GM23338 (cell line): Measurements from ENCODE around the gene HTD2. TPM values are rescaled to one million over a fixed set of nuclear protein-coding genes. Genes with fewer than 3 reads are reported as not detected.

Experiments
- ATAC-seq: fragments of 200-7000 bp; cut with Tn5 transposase; 3 replicates; pipeline ENCODE4 v1.9.1; 2020
- DNase-seq: peaks from one replicate; pipeline ENCODE4 v3.0.0-alpha.2; 2015; ENCODE audit warnings: low spot score
- H2AFZ ChIP-seq: fragments of 200-600 bp; sonication (generic); 2 replicates; pipeline ENCODE4 v1.8.0; 2016; ENCODE audit warnings: antibody characterized with exemption, mild to moderate bottlenecking, moderate library complexity
- H3F3A ChIP-seq: fragments of 200-600 bp; sonication (generic); replicated peaks from 2 replicates; pipeline ENCODE4 v1.8.0; 2017; ENCODE audit warnings: antibody characterized with exemption, mixed run types, low read depth
- H3K27ac ChIP-seq: fragments of 200-600 bp; sonication (generic); 2 replicates; pipeline ENCODE4 v1.6.1; 2016; ENCODE audit warnings: low read depth
- H3K27me3 ChIP-seq: fragments of 200-600 bp; sonication (generic); 2 replicates; pipeline ENCODE4 v1.8.0; 2016; ENCODE audit warnings: mild to moderate bottlenecking, mixed run types, moderate library complexity; ENCODE audit not compliant: insufficient read depth
- H3K36me3 ChIP-seq: fragments of 200-600 bp; sonication (generic); 2 replicates; pipeline ENCODE4 v1.8.0; 2016; ENCODE audit warnings: mild to moderate bottlenecking; ENCODE audit not compliant: insufficient read depth
- H3K4me1 ChIP-seq: fragments of 200-600 bp; sonication (generic); 2 replicates; pipeline ENCODE4 v1.8.0; 2016; ENCODE audit warnings: mild to moderate bottlenecking, moderate library complexity; ENCODE audit not compliant: insufficient read depth
- H3K4me2 ChIP-seq: fragments of 200-600 bp; sonication (generic); 2 replicates; pipeline ENCODE4 v1.7.1; 2017; ENCODE audit warnings: mixed run types
- H3K4me3 ChIP-seq: fragments of 200-600 bp; sonication (generic); 2 replicates; pipeline ENCODE4 v1.6.1; 2016; ENCODE audit warnings: mixed run types
- H3K79me2 ChIP-seq: fragments of 200-600 bp; sonication (generic); replicated peaks from 2 replicates; pipeline ENCODE4 v1.8.0; 2017; ENCODE audit warnings: mild to moderate bottlenecking; ENCODE audit not compliant: insufficient read depth
- H3K9me2 ChIP-seq: fragments of 200-600 bp; sonication (generic); 2 replicates; pipeline ENCODE4 v1.8.0; 2017; ENCODE audit not compliant: insufficient read depth
- H4K20me1 ChIP-seq: fragments of 200-600 bp; sonication (generic); replicated peaks from 2 replicates; pipeline ENCODE4 v1.8.0; 2017; ENCODE audit warnings: mild to moderate bottlenecking; ENCODE audit not compliant: insufficient read depth
- H3K27ac Mint-ChIP-seq: 2 replicates; pipeline ENCODE4 v1.8.0; 2020; ENCODE audit warnings: inconsistent platforms, mild to moderate bottlenecking, moderate library complexity, mixed read lengths
- H3K27me3 Mint-ChIP-seq: 3 replicates; pipeline ENCODE4 v1.8.0; 2022; ENCODE audit warnings: low read depth, mild to moderate bottlenecking, moderate library complexity, mixed read lengths, inconsistent platforms; ENCODE audit not compliant: insufficient read depth, poor library complexity
- H3K36me3 Mint-ChIP-seq: 3 replicates; pipeline ENCODE4 v1.8.0; 2021; ENCODE audit warnings: low read depth, mild to moderate bottlenecking, inconsistent platforms, moderate library complexity, mixed read lengths
- H3K4me1 Mint-ChIP-seq: 3 replicates; pipeline ENCODE4 v1.8.0; 2020; ENCODE audit warnings: mild to moderate bottlenecking, inconsistent platforms, mixed read lengths
- H3K4me3 Mint-ChIP-seq: 3 replicates; pipeline ENCODE4 v1.8.0; 2021; ENCODE audit warnings: moderate library complexity, mild to moderate bottlenecking, inconsistent platforms, mixed read lengths
- H3K9me3 Mint-ChIP-seq: 3 replicates; pipeline ENCODE4 v1.8.0; 2020; ENCODE audit warnings: moderate library complexity, mild to moderate bottlenecking, inconsistent platforms, mixed read lengths
- CREB1 ChIP-seq: fragments of 250-450 bp; sonication (Bioruptor Pico); IDR thresholded peaks from 2 replicates; pipeline ENCODE4 v1.5.0; 2020; ENCODE audit warnings: low read depth, mild to moderate bottlenecking, moderate library complexity
- CTCF ChIP-seq, 2 experiments: fragments of 200-600 bp in 1 of 2; sonication (generic) in 1 of 2; conservative IDR thresholded peaks; 2 replicates each; pipeline versions ENCODE4 v1.5.1 to v1.6.1; 2016 to 2017; ENCODE audit warnings: antibody characterized with exemption in 2 of 2, low read depth in 2 of 2, mild to moderate bottlenecking in 2 of 2, moderate library complexity in 1 of 2
- EZH2 ChIP-seq: fragments of 200-600 bp; sonication (generic); IDR thresholded peaks from one replicate; pipeline ENCODE4 v1.8.0; 2017; ENCODE audit warnings: antibody characterized with exemption, mild to moderate bottlenecking, low read depth; ENCODE audit not compliant: unreplicated experiment
- EZH2phosphoT487 ChIP-seq: fragments of 200-600 bp; sonication (generic); IDR thresholded peaks from one replicate; pipeline ENCODE4 v1.8.1; 2018; ENCODE audit warnings: antibody characterized with exemption; ENCODE audit not compliant: unreplicated experiment
- JUNB ChIP-seq: IDR thresholded peaks from one replicate; pipeline ENCODE4 v1.6.1; 2016; ENCODE audit warnings: antibody characterized with exemption; ENCODE audit not compliant: unreplicated experiment
- NANOG ChIP-seq: IDR thresholded peaks from 2 replicates; pipeline ENCODE4 v1.6.1; 2016; ENCODE audit warnings: antibody characterized with exemption, borderline replicate concordance
- POLR2AphosphoS5 ChIP-seq: IDR thresholded peaks from 2 replicates; pipeline ENCODE4 v1.6.1; 2016; ENCODE audit warnings: antibody characterized with exemption, low read depth
- REST ChIP-seq: IDR thresholded peaks from one replicate; pipeline ENCODE4 v1.6.1; 2018; ENCODE audit warnings: antibody characterized with exemption; ENCODE audit not compliant: unreplicated experiment
- STAT1 ChIP-seq: IDR thresholded peaks from one replicate; pipeline ENCODE4 v1.6.1; 2016; ENCODE audit warnings: antibody characterized with exemption; ENCODE audit not compliant: unreplicated experiment
- ZNF114 ChIP-seq: fragments of 250-450 bp; sonication (Bioruptor Pico); IDR thresholded peaks from 2 replicates; pipeline ENCODE4 v1.5.0; 2020; ENCODE audit warnings: mild to moderate bottlenecking, moderate library complexity
- ZNF331 ChIP-seq: fragments of 250-450 bp; sonication (Bioruptor Pico); IDR thresholded peaks from 2 replicates; pipeline ENCODE4 v1.5.0; 2020; ENCODE audit warnings: low read depth, mild to moderate bottlenecking, moderate library complexity
- polyA plus RNA-seq: library from polyadenylated mRNA; unstranded; fragments of >200 nt; fragmentation: Nextera tagmentation; extraction: Ambion mirVana; gene quantifications from 2 replicates; pipeline ENCODE4 v1.2.1, GENCODE V29; 2016
- total RNA-seq: library from RNA; depleted of rRNA; stranded (reverse); fragments of >200 nt; shearing (Covaris generic); gene quantifications from 2 replicates; pipeline ENCODE4 v1.2.3, GENCODE V29; 2014
- TF ChIP-seq, protein P1 (sequence below): fragments of 250-450 bp; sonication (Bioruptor Pico); IDR thresholded peaks from 2 replicates; pipeline ENCODE4 v1.5.0; 2020; ENCODE audit warnings: mild to moderate bottlenecking, moderate library complexity
- TF ChIP-seq, protein P2 (sequence below): IDR thresholded peaks from 2 replicates; pipeline ENCODE4 v1.6.1; 2016; ENCODE audit warnings: antibody characterized with exemption

HTD2 gene
- total and polyA plus RNA-seq, 2 experiments from 2014 or later, result 19.3 to 24.2 TPM

- peaks cover 7% of the 10 kb centered on the region for H3K4me1 Mint-ChIP-seq
- Histone ChIP-seq H2AFZ (no peak overlapping the region), H3F3A (no peaks in the 10 kb centered on the region), H3K4me3 (no peak overlapping the region), H3K27ac (no peak overlapping the region), H3K36me3 (no peaks in the 10 kb centered on the region), H3K27me3 (0 out of 2 replicates have a peak, but pooled peaks cover 3% of the 10 kb centered on the region), H3K79me2 (no peaks in the 10 kb centered on the region), H3K4me2 (no peak overlapping the region), H3K4me1 (0 out of 2 replicates have a peak, but pooled peaks cover 3% of the 10 kb centered on the region), H3K9me2 (no peaks in the 10 kb centered on the region), H4K20me1 (no peaks in the 10 kb centered on the region)
- no peaks in the 10 kb centered on the region for H3K9me3 Mint-ChIP-seq
- H3K4me3 Mint-ChIP-seq, result no peak overlapping the region
- no peak for TF ChIP-seq NANOG
- TF ChIP-seq EZH2phosphoT487, result no peak
- no peak for TF ChIP-seq STAT1
- TF ChIP-seq CREB1, result no peak
- TF ChIP-seq, protein P1, sequence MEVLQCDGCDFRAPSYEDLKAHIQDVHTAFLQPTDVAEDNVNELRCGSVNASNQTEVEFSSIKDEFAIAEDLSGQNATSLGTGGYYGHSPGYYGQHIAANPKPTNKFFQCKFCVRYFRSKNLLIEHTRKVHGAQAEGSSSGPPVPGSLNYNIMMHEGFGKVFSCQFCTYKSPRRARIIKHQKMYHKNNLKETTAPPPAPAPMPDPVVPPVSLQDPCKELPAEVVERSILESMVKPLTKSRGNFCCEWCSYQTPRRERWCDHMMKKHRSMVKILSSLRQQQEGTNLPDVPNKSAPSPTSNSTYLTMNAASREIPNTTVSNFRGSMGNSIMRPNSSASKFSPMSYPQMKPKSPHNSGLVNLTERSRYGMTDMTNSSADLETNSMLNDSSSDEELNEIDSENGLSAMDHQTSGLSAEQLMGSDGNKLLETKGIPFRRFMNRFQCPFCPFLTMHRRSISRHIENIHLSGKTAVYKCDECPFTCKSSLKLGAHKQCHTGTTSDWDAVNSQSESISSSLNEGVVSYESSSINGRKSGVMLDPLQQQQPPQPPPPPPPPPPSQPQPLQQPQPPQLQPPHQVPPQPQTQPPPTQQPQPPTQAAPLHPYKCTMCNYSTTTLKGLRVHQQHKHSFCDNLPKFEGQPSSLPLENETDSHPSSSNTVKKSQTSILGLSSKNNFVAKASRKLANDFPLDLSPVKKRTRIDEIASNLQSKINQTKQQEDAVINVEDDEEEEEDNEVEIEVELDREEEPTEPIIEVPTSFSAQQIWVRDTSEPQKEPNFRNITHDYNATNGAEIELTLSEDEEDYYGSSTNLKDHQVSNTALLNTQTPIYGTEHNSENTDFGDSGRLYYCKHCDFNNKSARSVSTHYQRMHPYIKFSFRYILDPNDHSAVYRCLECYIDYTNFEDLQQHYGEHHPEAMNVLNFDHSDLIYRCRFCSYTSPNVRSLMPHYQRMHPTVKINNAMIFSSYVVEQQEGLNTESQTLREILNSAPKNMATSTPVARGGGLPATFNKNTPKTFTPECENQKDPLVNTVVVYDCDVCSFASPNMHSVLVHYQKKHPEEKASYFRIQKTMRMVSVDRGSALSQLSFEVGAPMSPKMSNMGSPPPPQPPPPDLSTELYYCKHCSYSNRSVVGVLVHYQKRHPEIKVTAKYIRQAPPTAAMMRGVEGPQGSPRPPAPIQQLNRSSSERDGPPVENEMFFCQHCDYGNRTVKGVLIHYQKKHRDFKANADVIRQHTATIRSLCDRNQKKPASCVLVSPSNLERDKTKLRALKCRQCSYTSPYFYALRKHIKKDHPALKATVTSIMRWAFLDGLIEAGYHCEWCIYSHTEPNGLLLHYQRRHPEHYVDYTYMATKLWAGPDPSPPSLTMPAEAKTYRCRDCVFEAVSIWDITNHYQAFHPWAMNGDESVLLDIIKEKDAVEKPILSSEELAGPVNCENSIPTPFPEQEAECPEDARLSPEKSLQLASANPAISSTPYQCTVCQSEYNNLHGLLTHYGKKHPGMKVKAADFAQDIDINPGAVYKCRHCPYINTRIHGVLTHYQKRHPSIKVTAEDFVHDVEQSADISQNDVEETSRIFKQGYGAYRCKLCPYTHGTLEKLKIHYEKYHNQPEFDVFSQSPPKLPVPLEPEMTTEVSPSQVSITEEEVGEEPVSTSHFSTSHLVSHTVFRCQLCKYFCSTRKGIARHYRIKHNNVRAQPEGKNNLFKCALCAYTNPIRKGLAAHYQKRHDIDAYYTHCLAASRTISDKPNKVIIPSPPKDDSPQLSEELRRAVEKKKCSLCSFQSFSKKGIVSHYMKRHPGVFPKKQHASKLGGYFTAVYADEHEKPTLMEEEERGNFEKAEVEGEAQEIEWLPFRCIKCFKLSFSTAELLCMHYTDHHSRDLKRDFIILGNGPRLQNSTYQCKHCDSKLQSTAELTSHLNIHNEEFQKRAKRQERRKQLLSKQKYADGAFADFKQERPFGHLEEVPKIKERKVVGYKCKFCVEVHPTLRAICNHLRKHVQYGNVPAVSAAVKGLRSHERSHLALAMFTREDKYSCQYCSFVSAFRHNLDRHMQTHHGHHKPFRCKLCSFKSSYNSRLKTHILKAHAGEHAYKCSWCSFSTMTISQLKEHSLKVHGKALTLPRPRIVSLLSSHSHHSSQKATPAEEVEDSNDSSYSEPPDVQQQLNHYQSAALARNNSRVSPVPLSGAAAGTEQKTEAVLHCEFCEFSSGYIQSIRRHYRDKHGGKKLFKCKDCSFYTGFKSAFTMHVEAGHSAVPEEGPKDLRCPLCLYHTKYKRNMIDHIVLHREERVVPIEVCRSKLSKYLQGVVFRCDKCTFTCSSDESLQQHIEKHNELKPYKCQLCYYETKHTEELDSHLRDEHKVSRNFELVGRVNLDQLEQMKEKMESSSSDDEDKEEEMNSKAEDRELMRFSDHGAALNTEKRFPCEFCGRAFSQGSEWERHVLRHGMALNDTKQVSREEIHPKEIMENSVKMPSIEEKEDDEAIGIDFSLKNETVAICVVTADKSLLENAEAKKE (CRISPR knock-in tag), result no peak
- no peak for TF ChIP-seq REST
- TF ChIP-seq POLR2AphosphoS5, result no peak
- TF ChIP-seq ZNF114 (CRISPR knock-in tag), result no peak
- no peak for TF ChIP-seq JUNB
- TF ChIP-seq EZH2, result no peak
- TF ChIP-seq CTCF (conservative IDR thresholded peaks at IDR 0.05; ENCODE audit: low read depth in 2 of 2), result no peak
- TF ChIP-seq, protein P2, sequence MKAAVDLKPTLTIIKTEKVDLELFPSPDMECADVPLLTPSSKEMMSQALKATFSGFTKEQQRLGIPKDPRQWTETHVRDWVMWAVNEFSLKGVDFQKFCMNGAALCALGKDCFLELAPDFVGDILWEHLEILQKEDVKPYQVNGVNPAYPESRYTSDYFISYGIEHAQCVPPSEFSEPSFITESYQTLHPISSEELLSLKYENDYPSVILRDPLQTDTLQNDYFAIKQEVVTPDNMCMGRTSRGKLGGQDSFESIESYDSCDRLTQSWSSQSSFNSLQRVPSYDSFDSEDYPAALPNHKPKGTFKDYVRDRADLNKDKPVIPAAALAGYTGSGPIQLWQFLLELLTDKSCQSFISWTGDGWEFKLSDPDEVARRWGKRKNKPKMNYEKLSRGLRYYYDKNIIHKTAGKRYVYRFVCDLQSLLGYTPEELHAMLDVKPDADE, result no peak
- TF ChIP-seq ZNF331, result no peak
- no peak overlapping the region for H3K27ac Mint-ChIP-seq
- no peak for ATAC-seq
- DNase-seq, result no peak
- no peaks in the 10 kb centered on the region for H3K36me3 Mint-ChIP-seq
- H3K27me3 Mint-ChIP-seq, result peaks cover 7% of the 10 kb centered on the region
These were observed 8.1 kb upstream of the HTD2 start for GRCh38 chr3:58298190-58298589.
